Measurements from ENCODE around the gene C2orf72. TPM values are rescaled to one million over a fixed set of nuclear protein-coding genes. Genes with fewer than 3 reads are reported as not detected.

The C2orf72 gene
- total and polyA plus RNA-seq, 2 of the 13 experiments (the other 11 are each of a cell fraction or from before 2014, with no cell fraction given) = 147 to 203 TPM

GRCh38 chr2:231052494-231053451 lies 15.4 kb downstream of the C2orf72 start (continued):
- TF ChIP-seq SKIL (CRISPR knock-in tag; IDR thresholded peaks at IDR 0.05; ENCODE audit: borderline replicate concordance) = 0 out of 2 replicates have a peak, but pooled peaks have one; percentile 0
- TF ChIP-seq HNF1A (IDR thresholded peaks at IDR 0.05; ENCODE audit: low read depth) = no peak
- peak; percentile 76; the same call in 1 of the 2 replicates for TF ChIP-seq HNF1A (CRISPR knock-in tag; IDR thresholded peaks at IDR 0.05; ENCODE audit: borderline replicate concordance)
- no peak for TF ChIP-seq CENPT (CRISPR knock-in tag; IDR thresholded peaks at IDR 0.05; ENCODE audit: low read depth)
- TF ChIP-seq ZNF33B (CRISPR knock-in tag; IDR thresholded peaks at IDR 0.05) = peak; percentile 74; the same call in 1 of the 2 replicates
- no peak; the same call in 1 of the 2 replicates for TF ChIP-seq HNF4A (CRISPR knock-in tag; IDR thresholded peaks at IDR 0.05)
- TF ChIP-seq ZNF776 (CRISPR knock-in tag; IDR thresholded peaks at IDR 0.05) = peak; percentile 62; the same call in 1 of the 2 replicates
- no peak for TF ChIP-seq TRIM22 (IDR thresholded peaks at IDR 0.05)
- TF ChIP-seq ZNF616 (CRISPR knock-in tag; IDR thresholded peaks at IDR 0.05; ENCODE audit: low read depth) = peak; percentile 90
- 0 out of 2 replicates have a peak, but pooled peaks have one; percentile 43 for TF ChIP-seq MLXIP (CRISPR knock-in tag; IDR thresholded peaks at IDR 0.05; ENCODE audit: borderline replicate concordance)
- TF ChIP-seq HOXD1 (CRISPR knock-in tag; IDR thresholded peaks at IDR 0.05) = no peak
- TF ChIP-seq ZNF703 (CRISPR knock-in tag; IDR thresholded peaks at IDR 0.05; ENCODE audit: borderline replicate concordance) = no peak
- peak; percentile 52 for TF ChIP-seq ZNF143 (CRISPR knock-in tag; IDR thresholded peaks at IDR 0.05)
- peak; percentile 60; the same call in 1 of the 2 replicates for TF ChIP-seq ZNF768 (CRISPR knock-in tag; IDR thresholded peaks at IDR 0.05)
- peak; percentile 60; the same call in 1 of the 2 replicates for TF ChIP-seq ARNTL (CRISPR knock-in tag; IDR thresholded peaks at IDR 0.05)
- 0 out of 2 replicates have a peak, but pooled peaks have one; percentile 42 for TF ChIP-seq MXD3 (CRISPR knock-in tag; IDR thresholded peaks at IDR 0.05)

All from HepG2 (cell line).